ENCODE results near the gene CELSR1.

CELSR1 gene

GRCh38 chr22:46336119-46337078 lies 201.0 kb downstream of the CELSR1 start:
- Histone ChIP-seq H3K27ac (ENCODE audit: low read length) (no peak overlapping the region), H3K36me3 (ENCODE audit: insufficient read depth, low read depth, low read length) (peaks cover 55% of the 10 kb centered on the region)

GRCh38 chr22:46335201-46336118 lies 202.0 kb downstream of the CELSR1 start, which contains the start of gene TRMU:
TRMU (plus strand) TSS chr22:46335714; CDS start chr22:46335765, 51 bp downstream.
- Histone ChIP-seq H3K4me1 (ENCODE audit: insufficient read depth, low read length) (no peaks in the 10 kb centered on the region; the same call in 1 of the 2 replicates), H3K4me3 (ENCODE audit: low read length) (peak within 1 kb of the TSS; percentile 78), H3K9ac (ENCODE audit: low read depth, low read length) (peak within 1 kb of the TSS; percentile 87), H3K36me3 (ENCODE audit: insufficient read depth, low read depth, low read length) (peaks cover 57% of the 10 kb centered on the region), H3K27ac (ENCODE audit: low read length) (no peak within 1 kb of the TSS), H3K9me3 (ENCODE audit: insufficient read depth, low read depth, low read length) (no peaks in the 10 kb centered on the region), H3K27me3 (ENCODE audit: insufficient read depth, low read length) (no peaks in the 10 kb centered on the region)

More at GRCh38 chr22:46336119-46337078, 201.0 kb downstream of the CELSR1 start:
- no peaks in the 10 kb centered on the region; the same call in 1 of the 2 replicates for H3K4me1 ChIP-seq (ENCODE audit: insufficient read depth, low read length)
- peak overlapping the region; percentile 78 for H3K4me3 ChIP-seq (ENCODE audit: low read length)
- H3K27me3 ChIP-seq (ENCODE audit: insufficient read depth, low read length): no peaks in the 10 kb centered on the region
- H3K9ac ChIP-seq (ENCODE audit: low read depth, low read length): peak overlapping the region; percentile 87
- H3K9me3 ChIP-seq (ENCODE audit: insufficient read depth, low read depth, low read length): no peaks in the 10 kb centered on the region

GRCh38 chr22:46331496-46331895 lies 205.9 kb downstream of the CELSR1 start:
- Histone ChIP-seq H3K36me3 (ENCODE audit: insufficient read depth, low read depth, low read length) (peaks cover 60% of the 10 kb centered on the region), H3K9me3 (ENCODE audit: insufficient read depth, low read depth, low read length) (no peaks in the 10 kb centered on the region), H3K4me1 (ENCODE audit: insufficient read depth, low read length) (no peaks in the 10 kb centered on the region; the same call in 1 of the 2 replicates), H3K4me3 (ENCODE audit: low read length) (no peak overlapping the region), H3K27ac (ENCODE audit: low read length) (no peak overlapping the region), H3K27me3 (ENCODE audit: insufficient read depth, low read length) (no peaks in the 10 kb centered on the region), H3K9ac (ENCODE audit: low read depth, low read length) (no peak overlapping the region)

- Histone ChIP-seq H3K9ac (ENCODE audit: low read depth, low read length) (no peak overlapping the region), H3K4me3 (ENCODE audit: low read length) (no peak overlapping the region), H3K9me3 (ENCODE audit: insufficient read depth, low read depth, low read length) (no peaks in the 10 kb centered on the region), H3K27me3 (ENCODE audit: insufficient read depth, low read length) (no peaks in the 10 kb centered on the region), H3K4me1 (ENCODE audit: insufficient read depth, low read length) (no peaks in the 10 kb centered on the region; the same call in 1 of the 2 replicates), H3K27ac (ENCODE audit: low read length) (no peak overlapping the region), H3K36me3 (ENCODE audit: insufficient read depth, low read depth, low read length) (peaks cover 71% of the 10 kb centered on the region)
Measured at GRCh38 chr22:46330426-46330825, 207.0 kb downstream of the CELSR1 start.

- Histone ChIP-seq H3K27ac (ENCODE audit: low read length) (no peak overlapping the region), H3K9me3 (ENCODE audit: insufficient read depth, low read depth, low read length) (no peaks in the 10 kb centered on the region), H3K36me3 (ENCODE audit: insufficient read depth, low read depth, low read length) (peaks cover 76% of the 10 kb centered on the region), H3K4me3 (ENCODE audit: low read length) (no peak overlapping the region), H3K4me1 (ENCODE audit: insufficient read depth, low read length) (no peaks in the 10 kb centered on the region; the same call in 1 of the 2 replicates), H3K27me3 (ENCODE audit: insufficient read depth, low read length) (no peaks in the 10 kb centered on the region), H3K9ac (ENCODE audit: low read depth, low read length) (no peak overlapping the region)
Measured at GRCh38 chr22:46329616-46330015, 207.8 kb downstream of the CELSR1 start.

GRCh38 chr22:46328797-46329196 lies 208.6 kb downstream of the CELSR1 start:
- Histone ChIP-seq H3K9me3 (ENCODE audit: insufficient read depth, low read depth, low read length) (no peaks in the 10 kb centered on the region), H3K27me3 (ENCODE audit: insufficient read depth, low read length) (no peaks in the 10 kb centered on the region), H3K9ac (ENCODE audit: low read depth, low read length) (no peak overlapping the region; the same call in 1 of the 2 replicates), H3K36me3 (ENCODE audit: insufficient read depth, low read depth, low read length) (peaks cover 83% of the 10 kb centered on the region), H3K4me3 (ENCODE audit: low read length) (no peak overlapping the region), H3K27ac (ENCODE audit: low read length) (no peak overlapping the region), H3K4me1 (ENCODE audit: insufficient read depth, low read length) (no peaks in the 10 kb centered on the region; the same call in 1 of the 2 replicates)

GRCh38 chr22:46327691-46328465 lies 209.5 kb downstream of the CELSR1 start:
- Histone ChIP-seq H3K9me3 (ENCODE audit: insufficient read depth, low read depth, low read length) (no peaks in the 10 kb centered on the region), H3K27ac (ENCODE audit: low read length) (no peak overlapping the region), H3K36me3 (ENCODE audit: insufficient read depth, low read depth, low read length) (peaks cover 82% of the 10 kb centered on the region), H3K4me3 (ENCODE audit: low read length) (no peak overlapping the region), H3K27me3 (ENCODE audit: insufficient read depth, low read length) (no peaks in the 10 kb centered on the region), H3K9ac (ENCODE audit: low read depth, low read length) (no peak overlapping the region), H3K4me1 (ENCODE audit: insufficient read depth, low read length) (no peaks in the 10 kb centered on the region)

- peaks cover 74% of the 10 kb centered on the region for H3K36me3 ChIP-seq (ENCODE audit: insufficient read depth, low read depth, low read length)
- H3K9ac ChIP-seq (ENCODE audit: low read depth, low read length): no peak overlapping the region
- no peaks in the 10 kb centered on the region for H3K9me3 ChIP-seq (ENCODE audit: insufficient read depth, low read depth, low read length)
- H3K27ac ChIP-seq (ENCODE audit: low read length): no peak overlapping the region
- no peak overlapping the region for H3K4me3 ChIP-seq (ENCODE audit: low read length)
- H3K4me1 ChIP-seq (ENCODE audit: insufficient read depth, low read length): no peaks in the 10 kb centered on the region
- no peaks in the 10 kb centered on the region for H3K27me3 ChIP-seq (ENCODE audit: insufficient read depth, low read length)
Measured at GRCh38 chr22:46326066-46326680, 211.2 kb downstream of the CELSR1 start.

- Histone ChIP-seq H3K27ac (ENCODE audit: low read length) (no peak overlapping the region), H3K9me3 (ENCODE audit: insufficient read depth, low read depth, low read length) (no peaks in the 10 kb centered on the region), H3K27me3 (ENCODE audit: insufficient read depth, low read length) (no peaks in the 10 kb centered on the region), H3K4me3 (ENCODE audit: low read length) (no peak overlapping the region), H3K4me1 (ENCODE audit: insufficient read depth, low read length) (no peaks in the 10 kb centered on the region), H3K9ac (ENCODE audit: low read depth, low read length) (no peak overlapping the region), H3K36me3 (ENCODE audit: insufficient read depth, low read depth, low read length) (peaks cover 70% of the 10 kb centered on the region)
Measured at GRCh38 chr22:46323162-46323561, 214.3 kb downstream of the CELSR1 start.

- Histone ChIP-seq H3K9me3 (ENCODE audit: insufficient read depth, low read depth, low read length) (no peaks in the 10 kb centered on the region), H3K36me3 (ENCODE audit: insufficient read depth, low read depth, low read length) (peaks cover 70% of the 10 kb centered on the region), H3K4me1 (ENCODE audit: insufficient read depth, low read length) (no peaks in the 10 kb centered on the region), H3K27ac (ENCODE audit: low read length) (no peak overlapping the region), H3K4me3 (ENCODE audit: low read length) (no peak overlapping the region), H3K9ac (ENCODE audit: low read depth, low read length) (no peak overlapping the region), H3K27me3 (ENCODE audit: insufficient read depth, low read length) (no peaks in the 10 kb centered on the region)
Measured at GRCh38 chr22:46322711-46323110, 214.7 kb downstream of the CELSR1 start.
